Gastrocnemius medialis (tissue), 4 donors: ENCODE measurements around the gene PHKA2. TPM values are rescaled to one million over a fixed set of nuclear protein-coding genes. Genes with fewer than 3 reads are reported as not detected.
"Not testable (repeated sequence)": the region's sequence is repeated elsewhere in the genome, so short reads cannot be mapped to it uniquely, and the experiment has no call there.

Source experiments
- ATAC-seq, 2 donors: fragments of 150-250 bp; one replicate each; pipeline ENCODE4 v1.9.1; 2016
- DNase-seq, 2 donors: peaks; one replicate each; pipeline ENCODE4 v3.0.0-alpha.2; 2019
- H3K27ac ChIP-seq, 4 donors: fragments of 200-600 bp; sonication (generic); 1 replicate in 1 of 4; 2 replicates in 3 of 4; pipeline ENCODE4 v1.5.1; 2016 to 2018; ENCODE audit warnings: mild to moderate bottlenecking in 2 of 4, moderate library complexity in 1 of 4
- H3K27me3 ChIP-seq, 3 donors: fragments of 200-600 bp; sonication (generic) in 2 of 3; 1 replicate in 1 of 3; 2 replicates in 2 of 3; pipeline versions ENCODE4 v1.5.1 to v1.6.0; 2016 to 2019; ENCODE audit warnings: mild to moderate bottlenecking in 1 of 3, moderate library complexity in 1 of 3
- H3K36me3 ChIP-seq, 2 donors: fragments of 200-600 bp; sonication (generic) in 1 of 2; one replicate each; pipeline ENCODE4 v1.5.1; 2017 to 2018
- H3K4me1 ChIP-seq, 2 donors: fragments of 200-600 bp; sonication (generic) in 1 of 2; one replicate each; pipeline ENCODE4 v1.5.1; 2016 to 2017; ENCODE audit warnings: mild to moderate bottlenecking in 2 of 2
- H3K4me3 ChIP-seq, 4 donors: fragments of 200-600 bp; sonication (generic) in 3 of 4; 1 replicate in 1 of 4; 2 replicates in 3 of 4; pipeline ENCODE4 v1.5.1; 2016 to 2019; ENCODE audit warnings: mild to moderate bottlenecking in 2 of 4
- H3K9me3 ChIP-seq, 3 donors: fragments of 200-600 bp; sonication (generic) in 2 of 3; 1 replicate in 1 of 3; 2 replicates in 2 of 3; pipeline ENCODE4 v1.5.1; 2016 to 2019
- CTCF ChIP-seq, 5 experiments: fragments of 450-650 bp in 3 of 5; fragments of 200-600 bp in 2 of 5; sonication (generic) in 2 of 5; IDR thresholded peaks in 4 of 5; conservative IDR thresholded peaks in 1 of 5; 1 replicate in 4 of 5; 2 replicates in 1 of 5; pipeline ENCODE4 v1.5.1; 2016 to 2019; ENCODE audit warnings: antibody characterized with exemption in 5 of 5, mild to moderate bottlenecking in 3 of 5, moderate library complexity in 3 of 5
- POLR2A ChIP-seq, 2 donors: fragments of 450-650 bp; IDR thresholded peaks; one replicate each; pipeline ENCODE4 v1.6.1; 2017; ENCODE audit warnings: antibody characterized with exemption in 2 of 2, mild to moderate bottlenecking in 2 of 2, moderate library complexity in 2 of 2
- in situ Hi-C, 4 donors: fragments of 200-750 bp; cut with MboI; loops; one replicate each; pipeline versions ENCODE4 v1.15.0 to v1.8.0; 2017; ENCODE audit warnings: low sequenced_read_pairs in 4 of 4
- intact Hi-C: fragments of 100-400 bp; cut with DNase I; formaldehyde crosslinking; loops from one replicate; pipeline ENCODE4 v1.15.1; 2023; ENCODE audit warnings: low total_unique reads
- total RNA-seq, 4 donors: library from RNA; depleted of rRNA; stranded (reverse); fragments of >200 nt; gene quantifications; one replicate each; pipeline versions ENCODE4 v1.1.0 to v1.2.3, GENCODE V29; 2016

Gene PHKA2
- total RNA-seq, 4 donors from 2014 or later: 4.6 to 20.6 (median 11.0) TPM

- H3K27me3 ChIP-seq: no peaks in the 10 kb centered on the region
- no peaks in the 10 kb centered on the region for H3K36me3 ChIP-seq
- no peaks in the 10 kb centered on the region for H3K9me3 ChIP-seq
- intact Hi-C loops: no loop called here
- in situ Hi-C loops: no loop called here
- TF ChIP-seq POLR2A (IDR thresholded peaks at IDR 0.05): no peak
- no peak for TF ChIP-seq CTCF (IDR thresholded peaks at IDR 0.05 in 4 of 5, conservative IDR thresholded peaks at IDR 0.05 in 1 of 5)
- DNase-seq (no peak), ATAC-seq (no peak)
- no peak overlapping the region for H3K27ac ChIP-seq
- no peaks in the 10 kb centered on the region for H3K4me1 ChIP-seq
- H3K4me3 ChIP-seq: no peak overlapping the region
Observed at GRCh38 chrX:19019996-19020395, 36.1 kb upstream of the PHKA2 start.

GRCh38 chrX:19017271-19017670 lies 33.4 kb upstream of the PHKA2 start:
- H3K4me3 ChIP-seq: no peak overlapping the region
- no peak overlapping the region for H3K27ac ChIP-seq
- no peaks in the 10 kb centered on the region for H3K4me1 ChIP-seq
- in situ Hi-C loops: no loop called here
- no peaks in the 10 kb centered on the region for H3K27me3 ChIP-seq
- intact Hi-C loops: no loop called here
- no peaks in the 10 kb centered on the region for H3K9me3 ChIP-seq
- no peak for DNase-seq
- TF ChIP-seq POLR2A (IDR thresholded peaks at IDR 0.05) (no peak), CTCF (IDR thresholded peaks at IDR 0.05 in 4 of 5, conservative IDR thresholded peaks at IDR 0.05 in 1 of 5) (peak in 1 of 5 experiments; percentile 26)
- ATAC-seq: no peak
- H3K36me3 ChIP-seq: no peaks in the 10 kb centered on the region

GRCh38 chrX:19016614-19017013 lies 32.7 kb upstream of the PHKA2 start:
- H3K4me1 ChIP-seq, DNase-seq, in situ Hi-C loops, H3K36me3 ChIP-seq, H3K4me3 ChIP-seq, intact Hi-C loops, H3K27me3 ChIP-seq, ATAC-seq, H3K27ac ChIP-seq, H3K9me3 ChIP-seq: not testable (repeated sequence)

GRCh38 chrX:19007868-19008267 lies 24.0 kb upstream of the PHKA2 start:
- intact Hi-C loops: no loop called here
- in situ Hi-C loops: no loop called here

GRCh38 chrX:19007011-19007410 lies 23.1 kb upstream of the PHKA2 start:
- in situ Hi-C loops (no loop called here), intact Hi-C loops (no loop called here)
- no peaks in the 10 kb centered on the region for H3K36me3 ChIP-seq
- no peaks in the 10 kb centered on the region for H3K4me1 ChIP-seq
- H3K4me3 ChIP-seq: no peak overlapping the region
- no peaks in the 10 kb centered on the region for H3K27me3 ChIP-seq
- DNase-seq (no peak), ATAC-seq (no peak)
- no peaks in the 10 kb centered on the region for H3K9me3 ChIP-seq
- TF ChIP-seq POLR2A (IDR thresholded peaks at IDR 0.05) (no peak), CTCF (IDR thresholded peaks at IDR 0.05 in 4 of 5, conservative IDR thresholded peaks at IDR 0.05 in 1 of 5) (no peak)
- no peak overlapping the region for H3K27ac ChIP-seq

More at GRCh38 chrX:19007868-19008267, 24.0 kb upstream of the PHKA2 start:
- no peaks in the 10 kb centered on the region for H3K36me3 ChIP-seq
- no peak for TF ChIP-seq POLR2A (IDR thresholded peaks at IDR 0.05)
- no peak for TF ChIP-seq CTCF (IDR thresholded peaks at IDR 0.05 in 4 of 5, conservative IDR thresholded peaks at IDR 0.05 in 1 of 5)
- no peak overlapping the region for H3K27ac ChIP-seq
- no peak for DNase-seq
- H3K4me1 ChIP-seq: no peaks in the 10 kb centered on the region
- no peak overlapping the region for H3K4me3 ChIP-seq
- H3K27me3 ChIP-seq: no peaks in the 10 kb centered on the region
- no peaks in the 10 kb centered on the region for H3K9me3 ChIP-seq
- no peak for ATAC-seq
